HG03571 (cell line): Measurements from ENCODE around the gene SPACA7.

Source experiments
- ATAC-seq: cut with Tn5 transposase; IDR thresholded peaks from one replicate; pipeline ENCODE4 v1.9.1; 2021; ENCODE audit not compliant: unreplicated experiment

Gene SPACA7

GRCh38 chr13:112462408-112462807, 86.3 kb downstream of the SPACA7 start:
- ATAC-seq, result no peak

- ATAC-seq, result no peak
Observed at GRCh38 chr13:112464720-112465119, 88.6 kb downstream of the SPACA7 start.

- no peak for ATAC-seq
Observed at GRCh38 chr13:112465251-112466131, 89.3 kb downstream of the SPACA7 start.

- ATAC-seq, result no peak
Observed at GRCh38 chr13:112466132-112467058, 90.2 kb downstream of the SPACA7 start.

- ATAC-seq, result no peak
Observed at GRCh38 chr13:112467236-112467635, 91.1 kb downstream of the SPACA7 start.

GRCh38 chr13:112468069-112468468, 91.9 kb downstream of the SPACA7 start:
- no peak for ATAC-seq

- no peak for ATAC-seq
Observed at GRCh38 chr13:112469071-112469745, 93.1 kb downstream of the SPACA7 start.

GRCh38 chr13:112473818-112474217, 97.7 kb downstream of the SPACA7 start:
- ATAC-seq, result no peak

- ATAC-seq, result no peak
Observed at GRCh38 chr13:112474869-112475268, 98.7 kb downstream of the SPACA7 start.

- no peak for ATAC-seq
Observed at GRCh38 chr13:112475889-112476288, 99.7 kb downstream of the SPACA7 start.

GRCh38 chr13:112477070-112477619, 101.0 kb downstream of the SPACA7 start:
- ATAC-seq, result no peak

- no peak for ATAC-seq
Observed at GRCh38 chr13:112479389-112479788, 103.2 kb downstream of the SPACA7 start.

- no peak for ATAC-seq
Observed at GRCh38 chr13:112481458-112481857, 105.3 kb downstream of the SPACA7 start.

- ATAC-seq, result no peak
Observed at GRCh38 chr13:112483299-112483698, 107.1 kb downstream of the SPACA7 start.
